A673 (cell line): ENCODE results near the gene ZBED2.

ENCODE experiments used
- EZH2 ChIP-seq: fragments of 200-600 bp; sonication (generic); IDR thresholded peaks from 2 replicates; pipeline ENCODE4 v1.6.1; 2017; ENCODE audit warnings: borderline replicate concordance, low read depth, mild to moderate bottlenecking, mixed read lengths, antibody characterized with exemption, low read length; ENCODE audit not compliant: poor library complexity, severe bottlenecking
- TF ChIP-seq, protein P1 (sequence below): fragments of 300-800, 200-600 bp; sonication (generic); conservative IDR thresholded peaks from 2 replicates; pipeline ENCODE4 v1.5.1; 2017; ENCODE audit warnings: low read depth, mild to moderate bottlenecking, antibody characterized with exemption, low read length, moderate library complexity, mixed read lengths

DNA sequence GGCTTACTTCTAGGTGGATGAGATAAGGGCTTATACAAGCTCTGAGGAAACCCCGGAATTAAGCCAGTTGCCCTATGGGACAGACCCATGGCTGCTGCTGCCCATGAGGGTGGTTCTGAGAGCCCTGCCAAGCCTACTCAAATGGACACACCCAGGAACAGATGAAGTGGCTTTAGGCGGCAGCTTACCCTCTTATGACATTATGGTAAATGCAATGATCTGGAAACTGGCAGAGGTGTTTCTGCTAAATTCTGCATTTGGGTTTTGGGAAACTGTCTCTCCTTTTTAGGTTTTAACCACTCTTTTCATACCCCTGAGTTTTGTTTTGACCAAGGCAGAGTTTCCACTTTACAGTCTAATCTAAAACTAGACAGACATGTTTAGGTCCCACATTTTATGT is 9.0 kb upstream of the ZBED2 start:
- TF ChIP-seq, protein P1, sequence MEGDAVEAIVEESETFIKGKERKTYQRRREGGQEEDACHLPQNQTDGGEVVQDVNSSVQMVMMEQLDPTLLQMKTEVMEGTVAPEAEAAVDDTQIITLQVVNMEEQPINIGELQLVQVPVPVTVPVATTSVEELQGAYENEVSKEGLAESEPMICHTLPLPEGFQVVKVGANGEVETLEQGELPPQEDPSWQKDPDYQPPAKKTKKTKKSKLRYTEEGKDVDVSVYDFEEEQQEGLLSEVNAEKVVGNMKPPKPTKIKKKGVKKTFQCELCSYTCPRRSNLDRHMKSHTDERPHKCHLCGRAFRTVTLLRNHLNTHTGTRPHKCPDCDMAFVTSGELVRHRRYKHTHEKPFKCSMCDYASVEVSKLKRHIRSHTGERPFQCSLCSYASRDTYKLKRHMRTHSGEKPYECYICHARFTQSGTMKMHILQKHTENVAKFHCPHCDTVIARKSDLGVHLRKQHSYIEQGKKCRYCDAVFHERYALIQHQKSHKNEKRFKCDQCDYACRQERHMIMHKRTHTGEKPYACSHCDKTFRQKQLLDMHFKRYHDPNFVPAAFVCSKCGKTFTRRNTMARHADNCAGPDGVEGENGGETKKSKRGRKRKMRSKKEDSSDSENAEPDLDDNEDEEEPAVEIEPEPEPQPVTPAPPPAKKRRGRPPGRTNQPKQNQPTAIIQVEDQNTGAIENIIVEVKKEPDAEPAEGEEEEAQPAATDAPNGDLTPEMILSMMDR = no peak
- TF ChIP-seq EZH2 = no peak
